NCI-H1105 treated with DMSO at 0.1 percent for 48 hours (cell line): Measurements from ENCODE around the gene SP4.

ENCODE experiments used
- DNase-seq: peaks from one replicate; lab custom pipeline; 2025; lab: John Stamatoyannopoulos, UW

SP4 gene

DNA sequence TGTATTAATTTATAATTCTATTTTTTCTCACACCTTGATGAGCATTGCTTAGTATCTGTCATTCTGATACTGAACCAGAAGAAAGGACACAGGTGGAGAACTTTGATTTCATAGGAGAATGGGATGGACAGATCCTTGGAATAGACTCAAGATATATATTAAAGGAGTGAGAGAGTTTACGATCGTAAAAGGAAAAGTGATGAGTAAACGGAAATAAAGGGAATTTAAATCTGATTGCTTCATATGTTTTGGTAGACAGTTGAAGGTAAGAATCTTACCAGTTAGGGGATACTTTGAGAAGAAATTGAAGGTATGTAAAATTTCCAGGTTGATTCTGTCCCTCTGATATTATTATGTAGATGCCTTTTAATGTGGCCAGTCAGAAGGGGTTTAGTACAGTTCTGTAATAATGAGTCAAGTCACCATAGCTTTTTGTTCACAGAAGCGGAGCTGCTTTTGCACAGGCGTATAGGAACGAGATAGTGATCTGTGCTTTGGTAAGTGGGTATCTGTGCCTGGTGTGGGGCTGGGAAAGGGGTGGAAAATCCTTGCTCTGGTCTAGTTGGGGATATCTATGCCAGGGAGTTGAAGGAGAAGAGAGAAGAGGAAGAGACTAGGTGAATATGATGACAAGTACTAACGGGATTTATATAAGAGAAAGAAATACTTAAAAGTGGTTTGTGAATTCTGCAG lies 15.4 kb downstream of the SP4 start:
- DNase-seq, result no peak

DNA sequence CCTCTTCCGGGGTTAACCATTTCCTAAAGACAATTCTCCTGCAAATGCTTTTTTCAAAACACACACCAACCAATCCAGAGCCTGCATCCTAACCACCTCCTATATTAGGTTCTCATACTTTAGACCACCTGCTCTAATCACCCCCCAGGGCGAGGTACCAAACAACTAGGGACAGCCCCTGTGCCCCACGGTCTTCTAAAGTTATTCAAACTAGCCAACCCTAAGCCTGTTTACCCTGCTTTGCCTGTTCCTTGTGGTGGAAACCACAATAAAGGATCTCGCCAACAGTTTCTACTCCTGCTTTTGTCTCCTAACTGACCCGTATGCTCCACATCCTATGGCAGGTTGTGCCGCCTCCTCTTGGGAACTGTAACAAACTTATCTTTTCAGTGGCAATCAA lies 21.1 kb downstream of the SP4 start:
- no peak for DNase-seq

DNA sequence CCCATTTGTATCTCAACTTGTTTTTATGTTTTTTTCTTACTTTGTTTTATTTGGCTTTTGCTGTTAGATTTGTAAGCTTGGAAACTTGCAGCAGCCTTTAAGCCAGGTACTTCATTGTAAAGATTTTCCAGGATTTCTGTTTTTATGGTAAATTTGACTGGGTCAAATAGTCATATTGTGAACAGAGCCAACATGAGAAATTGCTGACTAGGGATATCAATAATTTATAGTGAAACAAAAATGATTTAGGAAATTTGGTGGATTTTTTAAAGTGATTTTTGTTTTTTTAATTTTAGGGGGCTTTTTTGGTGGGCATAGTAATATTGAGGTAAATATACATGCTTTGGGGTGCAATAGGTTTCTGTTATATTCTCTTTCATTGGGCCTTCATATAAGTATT lies 22.2 kb downstream of the SP4 start:
- DNase-seq, result no peak

DNA sequence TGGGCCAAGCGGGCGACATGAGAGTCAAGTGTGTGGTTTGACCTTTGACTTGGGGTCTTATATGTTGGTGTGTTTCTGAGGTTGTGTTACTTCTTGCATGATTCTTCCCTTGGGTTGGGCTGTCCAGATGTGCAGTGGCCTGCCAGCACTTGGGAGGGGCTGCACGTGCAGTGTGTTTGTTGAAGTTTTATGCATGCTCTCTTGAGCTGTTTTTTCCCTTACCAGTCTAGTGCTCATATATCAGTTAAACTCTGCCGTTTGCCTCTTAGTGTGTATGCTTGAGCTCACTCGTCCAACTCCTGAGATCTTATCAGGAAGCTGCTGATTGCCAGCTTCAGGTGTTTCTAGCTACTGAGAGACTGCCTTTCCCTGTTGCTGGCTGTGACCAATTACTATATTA lies 23.1 kb downstream of the SP4 start:
- DNase-seq, result no peak

DNA sequence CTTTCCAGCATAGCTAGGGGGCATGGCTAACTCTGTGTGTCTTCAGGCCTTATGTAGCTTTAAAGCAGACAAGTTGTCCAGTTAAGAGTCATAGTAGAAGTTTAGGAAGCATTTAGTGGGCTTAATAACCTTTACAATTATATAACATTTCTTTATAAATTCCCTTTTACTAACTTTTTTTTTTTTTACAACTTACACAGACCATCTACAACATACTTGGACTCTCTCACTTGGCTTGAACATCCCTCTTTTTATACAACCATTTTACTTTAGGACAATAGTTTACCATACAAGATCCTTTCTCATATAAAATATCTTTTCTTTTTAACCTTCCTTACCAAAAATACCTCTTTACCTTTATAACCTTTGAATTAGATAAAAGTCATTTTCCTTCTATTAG lies 26.3 kb downstream of the SP4 start:
- no peak for DNase-seq

DNA sequence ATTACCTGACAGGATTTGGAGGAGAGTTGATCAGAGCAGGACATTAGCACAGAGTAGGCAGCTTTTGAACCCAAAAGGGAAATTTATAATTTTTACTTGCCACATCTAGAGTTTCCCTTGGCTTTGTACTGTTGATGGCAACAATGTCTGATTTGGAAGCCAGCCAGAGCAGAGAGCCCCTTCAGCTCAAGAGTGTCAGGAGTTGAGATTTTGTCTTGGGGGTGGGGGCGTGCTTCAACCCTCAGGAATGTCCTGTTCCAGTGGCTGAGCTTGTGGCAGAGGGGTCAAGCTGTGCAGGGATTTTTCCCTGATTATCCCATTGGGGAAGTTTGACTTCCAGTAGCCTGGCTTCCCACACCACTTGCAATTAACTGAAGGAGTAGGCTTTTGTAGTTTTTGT lies 27.0 kb downstream of the SP4 start:
- DNase-seq, result no peak

DNA sequence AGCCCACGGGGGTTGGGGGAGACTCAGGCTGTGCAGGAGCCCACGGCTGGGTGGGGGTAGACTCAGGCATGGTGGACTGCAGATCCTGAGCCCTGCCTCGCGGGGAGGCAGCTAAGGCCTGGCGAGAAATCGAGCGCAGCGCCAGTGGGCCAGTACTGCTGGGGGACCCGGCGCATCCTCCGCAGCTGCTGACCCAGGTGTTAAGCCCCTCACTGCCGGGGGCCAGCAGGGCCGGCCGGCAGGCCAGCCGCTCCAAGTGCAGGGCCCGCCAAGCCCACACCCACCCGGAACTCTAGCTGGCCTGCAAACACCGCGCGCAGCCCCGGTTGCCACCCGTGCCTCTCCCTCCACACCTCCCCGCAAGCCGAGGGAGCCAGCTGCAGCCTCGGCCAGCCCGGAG lies 33.4 kb downstream of the SP4 start:
- DNase-seq, result no peak

DNA sequence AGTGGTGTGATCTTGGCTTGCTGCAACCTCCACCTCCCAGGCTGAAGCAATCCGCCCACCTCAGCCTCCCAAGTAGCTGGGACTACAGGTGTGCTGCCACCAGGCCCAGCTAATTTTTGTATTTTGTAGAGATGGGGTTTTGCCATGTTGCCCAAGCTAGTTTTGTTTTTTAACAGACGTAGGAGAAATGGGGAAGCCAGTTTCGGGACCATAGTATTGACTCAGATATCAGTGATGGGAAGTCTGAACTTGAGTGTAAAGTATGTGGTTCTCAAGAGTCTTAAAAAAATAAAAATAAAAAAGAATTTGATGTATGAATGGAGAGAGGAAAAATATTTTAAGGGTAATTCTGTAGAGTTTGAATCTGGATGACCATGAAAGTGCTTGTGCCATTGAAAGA lies 34.2 kb downstream of the SP4 start:
- DNase-seq, result no peak

DNA sequence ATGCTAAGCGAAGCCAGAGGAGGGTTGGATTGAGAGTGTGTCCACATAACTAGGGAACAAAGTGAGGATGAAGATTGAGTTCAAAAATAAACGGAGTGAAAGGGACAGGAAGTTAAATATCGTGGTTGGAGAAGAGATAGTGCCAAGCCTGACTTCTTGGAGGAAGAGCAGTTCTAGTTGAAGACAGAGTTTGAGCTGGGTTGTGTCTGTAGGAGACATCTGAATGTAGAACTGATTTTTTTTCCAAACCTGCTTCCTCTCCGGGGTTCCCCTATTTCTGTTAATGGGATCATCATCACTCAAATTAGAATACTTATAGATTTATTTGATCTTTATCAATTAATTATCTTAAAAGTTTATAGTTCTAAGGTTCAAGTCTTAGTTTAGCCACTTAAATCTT lies 35.6 kb downstream of the SP4 start:
- DNase-seq, result no peak

DNA sequence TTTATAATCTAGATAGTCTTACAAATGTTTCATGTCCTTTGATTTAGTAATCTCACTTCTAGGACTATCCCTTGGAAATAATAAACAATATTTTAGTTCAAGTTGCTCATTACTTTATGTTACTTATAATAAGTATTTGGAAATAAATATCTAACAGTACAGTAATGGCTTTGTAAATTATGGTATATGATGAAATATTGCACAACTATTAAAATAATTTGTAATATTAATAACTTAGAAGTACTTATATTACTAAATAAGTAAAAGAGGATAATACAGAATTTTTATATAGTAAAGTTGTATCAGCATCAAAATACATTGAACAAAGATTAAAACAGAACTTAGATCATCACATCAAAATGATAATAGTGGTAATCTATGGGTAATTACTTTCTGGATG lies 41.1 kb downstream of the SP4 start:
- no peak for DNase-seq

DNA sequence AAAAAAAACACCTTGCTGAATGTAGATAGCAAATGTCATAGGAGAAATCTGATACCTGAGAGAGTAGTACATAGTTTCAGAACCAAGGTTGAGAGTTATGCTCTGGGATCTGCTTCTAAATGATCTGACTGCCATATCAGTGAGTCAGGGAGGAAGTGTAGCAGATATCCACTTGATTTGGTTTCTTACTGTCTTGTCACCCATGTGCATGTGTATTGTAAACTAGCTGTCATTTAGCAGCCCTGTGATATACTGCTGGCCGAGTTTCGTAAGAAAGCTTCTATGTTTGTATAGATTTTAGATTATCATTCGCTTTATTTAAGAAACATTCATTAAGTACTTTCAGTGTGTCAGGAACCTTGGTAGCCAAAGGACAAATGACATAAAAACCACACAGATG lies 42.0 kb downstream of the SP4 start:
- DNase-seq, result no peak

DNA sequence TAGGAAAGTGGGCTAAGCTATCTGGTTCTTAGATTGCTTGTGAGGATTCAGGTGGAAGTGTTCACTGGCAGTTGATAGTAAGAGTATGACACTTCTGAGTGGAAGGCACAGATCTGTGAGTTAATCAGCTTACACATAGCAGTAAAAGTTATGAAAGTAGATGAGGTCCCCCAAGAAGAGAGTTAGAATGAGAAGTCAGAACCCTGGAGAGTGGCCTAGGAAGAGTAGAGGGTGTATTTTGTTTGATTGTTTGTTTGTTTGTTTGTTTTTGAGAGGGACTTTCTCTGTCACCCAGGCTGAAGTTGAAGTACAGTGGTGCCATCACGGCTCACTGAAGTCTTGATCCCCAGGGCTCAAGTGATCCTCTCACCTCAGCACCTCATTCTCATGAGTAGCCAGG lies 44.1 kb downstream of the SP4 start:
- no peak for DNase-seq

DNA sequence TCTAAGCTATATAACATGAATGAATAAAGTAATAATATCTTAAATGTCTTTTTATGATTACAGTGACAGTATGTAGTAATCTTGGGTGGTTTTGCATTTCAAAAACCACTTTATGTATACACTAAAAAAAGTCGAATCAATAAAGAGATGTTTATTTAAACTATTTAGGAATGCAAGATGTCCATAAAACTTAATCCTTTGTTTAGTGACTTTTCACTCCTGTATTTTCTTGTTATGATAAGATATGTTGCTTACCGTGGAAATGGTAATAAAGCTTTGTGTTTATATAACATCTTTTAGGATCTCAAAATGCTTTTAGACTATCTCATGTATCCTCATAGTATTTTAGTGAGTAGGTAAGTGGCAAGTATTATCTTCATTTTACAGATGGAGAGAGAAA lies 48.5 kb downstream of the SP4 start:
- DNase-seq, result no peak

DNA sequence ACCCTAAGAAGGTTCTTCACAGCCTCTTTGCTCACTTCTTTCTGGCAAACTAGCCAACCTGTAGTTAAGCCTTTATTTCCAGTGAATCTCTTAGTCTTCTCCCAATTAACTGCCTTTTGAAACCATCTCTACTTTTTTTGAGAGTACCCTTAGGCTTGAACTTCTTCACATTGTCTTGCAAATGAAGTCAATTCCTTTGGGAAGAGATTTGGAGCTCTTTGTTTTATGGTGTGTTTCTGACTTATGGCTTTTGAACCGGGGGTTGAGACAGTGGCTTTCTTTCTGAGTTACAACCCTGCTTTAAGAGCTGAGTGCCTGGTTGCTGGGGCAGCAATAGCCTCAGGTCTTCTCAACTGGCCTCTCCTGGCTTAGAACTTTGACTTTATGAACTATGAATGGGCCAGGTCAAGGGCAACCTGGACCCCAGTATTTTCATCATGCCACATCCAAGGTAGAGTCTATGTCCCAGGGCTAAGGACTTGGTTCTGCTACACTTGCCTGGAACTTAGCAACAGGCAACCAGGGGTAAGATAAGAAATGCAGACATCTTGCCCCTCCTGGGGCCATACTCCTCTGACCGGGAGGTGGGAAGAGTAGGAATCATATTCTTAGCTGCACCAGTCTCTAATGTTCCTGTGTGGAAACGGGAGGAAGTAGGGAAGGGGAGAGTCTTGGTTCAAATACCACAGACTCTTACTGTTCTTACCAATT lies 53.0 kb downstream of the SP4 start:
- DNase-seq, result no peak

DNA sequence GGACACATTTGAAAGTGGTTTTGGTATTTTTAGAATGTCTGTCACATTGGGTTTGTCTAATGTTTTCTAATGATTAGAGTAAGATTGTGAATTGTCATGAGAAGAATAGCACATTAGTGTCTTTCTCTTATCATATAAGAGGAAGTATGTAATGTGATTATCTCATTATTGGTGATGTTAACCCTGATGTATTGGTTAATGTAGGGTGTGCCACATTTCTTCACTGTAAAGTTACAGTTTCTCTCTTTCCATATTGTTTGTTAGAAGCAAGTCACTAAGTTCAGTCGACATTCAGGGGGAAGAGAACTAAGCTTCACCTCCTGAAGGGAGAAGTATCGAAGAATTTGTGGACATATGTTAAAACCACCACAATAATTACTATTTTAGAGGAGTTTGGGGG lies 58.6 kb downstream of the SP4 start:
- DNase-seq, result no peak

DNA sequence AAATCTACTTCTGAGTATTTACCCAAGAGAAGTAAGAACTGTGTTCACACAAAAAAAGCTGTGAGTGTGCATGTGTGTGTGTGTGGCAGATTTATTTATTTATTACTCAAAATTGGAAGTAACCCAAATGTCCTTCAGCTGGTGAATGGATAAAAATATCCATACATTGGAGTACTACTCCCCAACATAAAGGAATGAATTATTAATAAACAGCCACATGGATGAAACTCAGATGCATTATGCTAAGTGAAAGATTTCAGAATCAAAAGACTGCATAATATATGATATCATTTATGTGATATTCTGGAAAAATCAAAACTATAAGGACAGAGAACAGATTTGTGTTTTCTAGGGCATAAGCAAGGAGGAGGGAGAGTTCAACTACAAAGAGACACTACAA lies 67.8 kb downstream of the SP4 start:
- no peak for DNase-seq

DNA sequence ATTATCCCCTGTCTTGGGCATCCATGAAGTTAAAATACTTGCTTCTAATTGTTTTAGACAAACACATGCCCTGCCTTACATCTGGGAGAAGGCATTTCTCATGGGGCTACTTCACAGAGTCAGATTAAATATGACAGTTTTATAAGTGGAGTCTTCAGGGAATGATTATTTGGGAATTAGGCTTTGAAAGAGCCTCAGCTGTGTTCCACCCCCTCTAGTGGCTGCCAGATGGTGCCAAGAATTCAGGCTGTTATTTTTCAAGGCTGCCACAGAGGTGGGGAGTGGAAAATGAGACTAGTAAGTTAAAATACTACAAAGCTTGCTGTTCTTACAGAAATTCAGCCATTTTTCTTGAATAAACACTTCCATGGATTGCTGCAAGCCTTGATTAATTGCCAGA lies 69.2 kb downstream of the SP4 start:
- DNase-seq, result peak; percentile 2

DNA sequence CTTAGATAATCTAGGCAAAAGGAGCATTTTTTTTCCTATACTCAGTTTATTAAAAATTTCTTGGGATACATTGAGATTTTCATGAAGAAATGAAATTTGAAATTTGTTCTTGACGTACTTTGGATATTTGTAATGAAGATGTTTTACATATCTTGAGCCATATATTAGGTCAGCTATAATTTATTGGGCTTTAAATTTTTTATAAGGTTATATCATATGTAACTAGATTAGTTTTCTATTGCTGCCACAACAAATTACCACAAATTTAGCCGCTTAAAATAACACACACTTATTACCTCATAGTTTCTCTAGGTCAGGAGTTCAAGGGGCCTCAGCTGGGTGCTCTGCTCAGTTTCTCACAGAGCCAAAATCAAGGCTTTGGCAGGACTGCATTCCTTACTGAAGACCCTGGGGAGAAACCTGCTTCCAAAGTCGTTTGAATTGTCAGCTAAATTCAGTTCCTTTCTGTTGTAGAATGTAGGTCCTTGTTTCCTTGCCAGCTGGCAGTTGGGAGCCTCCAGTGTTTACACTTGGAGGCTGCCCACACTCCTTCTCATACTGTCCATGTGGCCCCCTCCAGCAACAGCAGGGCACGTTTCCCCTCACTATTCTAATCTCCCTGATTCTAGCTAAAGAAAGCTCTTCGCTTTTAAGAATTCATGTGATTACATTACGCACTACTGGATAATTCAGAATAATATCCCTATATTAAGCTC lies 72.4 kb downstream of the SP4 start:
- DNase-seq, result no peak

DNA sequence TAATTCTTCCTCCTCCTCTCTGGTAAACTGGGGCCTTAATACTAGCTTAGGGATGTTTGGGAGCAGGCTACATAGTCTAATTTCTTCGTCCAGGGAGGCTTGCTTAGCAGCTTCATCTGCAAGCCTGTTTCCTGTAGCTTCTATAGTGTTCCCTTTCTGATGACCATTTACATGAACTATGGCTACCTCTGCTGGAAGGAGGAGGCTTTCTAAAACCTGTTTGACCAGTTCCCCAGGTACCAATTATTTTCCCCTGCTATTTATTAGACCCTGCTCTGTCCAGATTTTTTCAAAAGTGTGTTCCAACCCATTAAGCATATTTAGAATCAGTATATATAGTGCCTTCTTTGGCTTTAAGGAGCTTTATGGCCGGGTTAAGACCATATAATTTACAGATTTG lies 76.1 kb downstream of the SP4 start:
- DNase-seq, result peak; percentile 33

DNA sequence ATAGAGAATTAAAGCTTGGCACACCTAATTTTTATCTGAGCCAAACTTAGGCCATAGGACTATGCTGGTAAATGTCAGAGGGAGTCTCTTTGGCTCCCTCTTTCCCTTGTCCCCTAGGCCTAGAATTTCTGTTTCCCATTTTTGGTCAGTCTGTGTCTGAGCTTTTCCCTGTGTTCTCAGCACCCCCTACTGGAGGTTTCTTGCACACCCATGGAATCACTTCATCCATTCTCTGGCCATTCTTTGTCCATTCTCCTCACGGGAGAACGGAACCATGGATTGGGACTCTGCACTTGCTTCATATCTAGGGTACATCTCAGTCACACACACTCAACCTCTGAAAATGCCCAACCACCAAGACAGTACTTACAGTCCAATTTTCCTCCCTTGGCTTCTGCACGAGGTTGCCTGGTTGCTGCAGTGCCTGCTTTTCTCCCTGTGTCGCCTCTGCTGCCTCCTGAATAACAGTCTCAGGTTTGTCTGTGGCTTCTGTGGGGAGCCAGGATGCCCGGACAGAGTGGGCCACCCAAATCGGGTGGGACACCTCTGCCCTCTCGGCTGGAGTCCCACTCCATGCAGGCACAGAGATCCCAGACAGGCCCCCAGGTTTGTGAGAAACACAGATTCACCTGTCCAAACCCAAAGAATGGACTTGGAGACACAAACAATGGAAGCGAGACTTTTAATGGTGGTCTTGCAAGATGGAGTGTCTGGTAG lies 79.9 kb downstream of the SP4 start:
- no peak for DNase-seq

DNA sequence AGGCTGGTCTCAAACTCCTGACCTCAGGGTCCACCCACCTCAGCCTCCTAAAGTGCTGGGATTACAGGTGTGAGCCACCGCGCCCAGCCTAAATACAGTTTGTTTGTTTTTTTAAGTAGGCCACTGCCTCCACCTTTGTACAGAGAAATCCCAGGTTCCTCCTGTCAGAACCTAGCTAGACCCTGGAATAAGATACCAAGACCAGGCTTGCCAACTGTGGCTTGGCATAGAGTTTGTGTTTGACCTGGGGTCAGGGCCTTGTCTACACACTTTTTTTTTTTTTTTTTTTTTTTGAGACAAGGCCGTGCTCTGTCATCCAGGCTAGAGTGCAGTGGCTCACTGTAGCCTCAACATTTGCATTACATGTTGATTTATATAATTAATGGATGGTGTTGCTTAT lies 80.7 kb downstream of the SP4 start:
- DNase-seq, result no peak

DNA sequence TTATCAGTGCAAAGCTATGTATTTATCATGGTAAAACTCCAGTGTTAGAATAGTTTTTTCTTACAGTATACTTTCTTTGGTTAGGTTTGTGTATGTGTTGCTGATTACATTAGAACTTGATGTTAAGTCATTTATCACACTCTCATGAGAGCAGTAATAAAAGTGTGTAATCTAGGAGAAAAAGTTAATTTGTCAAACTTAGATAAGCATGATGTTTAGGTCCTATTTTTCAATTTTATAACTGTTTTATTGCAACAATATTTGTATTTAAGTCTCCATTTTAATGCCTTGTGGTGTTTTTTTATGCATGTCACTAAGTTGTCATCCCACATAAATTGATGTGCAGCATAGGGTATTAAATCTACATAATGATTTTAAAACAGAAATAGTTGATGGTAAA lies 86.2 kb downstream of the SP4 start:
- DNase-seq, result no peak

DNA sequence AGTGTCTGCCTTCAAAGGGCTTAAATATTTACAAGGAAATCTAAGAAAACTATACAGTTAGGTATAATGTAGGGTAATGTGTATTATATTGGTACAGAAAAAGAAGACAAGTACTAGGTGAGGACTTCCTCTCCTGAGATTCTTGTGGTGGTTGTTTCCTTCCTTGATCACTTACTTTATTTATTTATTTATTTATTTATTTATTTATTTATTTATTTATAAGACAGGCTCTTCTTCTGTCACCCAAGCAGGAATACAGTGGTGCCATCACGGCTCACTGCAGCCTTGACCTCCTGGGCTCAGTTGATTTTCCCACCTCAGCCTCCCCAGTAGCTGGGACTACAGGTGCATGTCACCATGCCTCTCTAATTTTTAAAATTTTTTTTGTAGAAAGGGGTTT lies 96.8 kb downstream of the SP4 start:
- DNase-seq, result no peak
